ENCODE results near the gene SLC36A1.
"Not testable (repeated sequence)": the region's sequence is repeated elsewhere in the genome, so short reads cannot be mapped to it uniquely, and the experiment has no call there.

The SLC36A1 gene

DNA sequence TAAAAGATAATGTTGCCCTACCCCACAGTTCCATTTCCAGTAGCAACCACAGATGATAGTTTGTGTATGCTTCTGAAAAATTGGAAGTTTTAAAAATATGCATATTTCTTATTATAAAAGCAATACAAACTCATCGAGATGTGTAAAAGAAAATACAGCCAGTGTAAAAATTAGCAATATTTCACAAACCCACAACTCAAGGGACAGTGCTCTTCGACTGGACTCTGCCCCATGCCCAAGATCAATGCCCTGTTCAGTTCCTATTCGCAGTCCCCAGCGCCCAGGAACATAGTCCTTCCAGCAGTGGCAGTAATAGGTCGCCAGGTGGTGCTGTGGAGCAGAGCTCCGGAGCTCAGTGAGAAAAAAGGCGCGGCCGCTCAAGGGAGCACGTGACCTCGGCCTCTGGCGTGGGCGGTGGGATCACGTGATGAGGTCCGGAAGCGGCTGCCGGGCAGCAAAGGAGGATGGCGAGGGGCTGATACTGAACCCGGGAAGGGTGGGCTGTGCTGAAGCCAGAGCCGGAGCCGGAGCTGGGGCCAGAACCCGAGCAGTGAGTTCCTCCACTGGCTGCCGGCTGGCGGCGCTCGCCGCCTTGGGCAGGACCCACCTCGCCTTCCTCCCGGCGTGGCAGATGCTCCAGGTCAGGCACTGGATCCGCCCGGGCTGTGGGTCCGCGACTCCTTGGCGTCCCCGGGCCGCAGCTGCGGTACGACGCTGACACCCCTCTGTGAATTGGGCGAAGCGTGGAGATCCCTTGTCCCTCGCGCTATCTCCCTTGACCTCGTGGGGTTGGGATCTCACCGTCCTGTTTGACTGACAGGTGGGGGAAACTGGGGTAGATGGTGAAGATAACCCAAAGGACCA is at the start of gene SLC36A1:
SLC36A1 (plus strand) TSS at position 430 of the 864 bp plus-strand sequence. CDS start 11,190 bp downstream, outside the sequence.
- DNase-seq (ENCODE audit: low read depth in 2 of 2): peak; percentile 93 to 98

GRCh38 chr5:151405334-151406160 is 41.9 kb upstream of the SLC36A1 start:
- DNase-seq (ENCODE audit: low read depth in 2 of 2): no peak

DNA sequence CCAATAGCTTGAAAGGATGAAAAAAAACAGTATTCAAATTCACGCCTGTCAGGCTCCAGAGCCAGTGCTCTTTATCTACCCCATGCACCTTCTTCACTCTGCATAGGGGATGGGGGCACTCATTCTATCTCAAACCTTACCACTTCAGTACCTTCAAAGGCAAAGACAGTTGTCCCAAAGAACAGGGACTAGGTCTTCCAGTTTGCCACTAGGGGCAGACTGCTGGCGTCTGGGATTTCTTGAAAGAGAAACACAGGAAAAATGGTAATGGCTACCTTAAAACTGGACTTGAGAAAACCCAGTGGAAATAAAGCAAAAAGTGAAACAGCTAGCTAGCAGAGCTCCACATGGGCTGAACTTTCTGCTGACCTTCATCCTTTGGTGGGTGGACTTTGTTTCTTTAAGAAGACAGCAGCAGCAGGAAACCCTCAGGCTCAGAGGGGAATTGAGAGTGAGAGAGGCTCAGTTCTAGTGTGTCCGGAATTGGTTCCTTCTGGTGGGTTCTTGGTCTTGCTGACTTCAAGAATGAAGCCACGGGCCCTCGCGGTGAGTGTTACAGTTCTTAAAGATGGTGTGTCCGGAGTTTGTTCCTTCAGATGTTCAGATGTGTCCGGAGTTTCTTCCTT is 41.0 kb upstream of the SLC36A1 start:
- DNase-seq (ENCODE audit: low read depth in 2 of 2): no peak

DNA sequence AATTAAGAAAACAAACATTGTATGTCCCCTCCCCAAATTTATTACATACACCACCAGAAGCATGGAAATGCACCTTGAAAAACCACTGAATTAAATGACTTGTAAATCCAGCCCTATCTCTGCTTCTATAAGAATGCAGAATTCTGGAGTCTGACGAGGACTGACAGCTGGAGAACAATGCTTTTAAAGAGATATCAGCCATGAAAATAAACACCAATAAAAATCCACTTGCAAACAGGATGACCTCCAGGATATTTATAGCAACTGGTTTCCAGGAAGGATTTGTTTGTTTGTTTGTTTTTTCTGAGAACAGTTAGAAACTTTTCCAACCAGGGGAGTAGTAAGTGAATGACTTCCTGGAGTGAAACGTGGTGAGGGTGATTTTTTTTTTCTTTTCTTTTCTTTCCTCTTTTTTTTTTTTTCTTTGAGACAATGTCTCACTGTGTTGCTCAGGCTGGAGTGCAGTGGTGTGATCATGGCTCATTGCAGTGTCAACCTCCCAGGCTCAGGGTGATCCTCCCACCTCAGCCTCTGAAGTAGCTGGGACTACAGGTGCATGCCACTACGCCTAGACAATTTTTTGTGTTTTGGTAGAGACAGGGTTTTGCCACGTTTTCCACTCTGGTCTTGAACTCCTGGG is 38.7 kb upstream of the SLC36A1 start:
- DNase-seq (ENCODE audit: low read depth in 2 of 2): no peak

DNA sequence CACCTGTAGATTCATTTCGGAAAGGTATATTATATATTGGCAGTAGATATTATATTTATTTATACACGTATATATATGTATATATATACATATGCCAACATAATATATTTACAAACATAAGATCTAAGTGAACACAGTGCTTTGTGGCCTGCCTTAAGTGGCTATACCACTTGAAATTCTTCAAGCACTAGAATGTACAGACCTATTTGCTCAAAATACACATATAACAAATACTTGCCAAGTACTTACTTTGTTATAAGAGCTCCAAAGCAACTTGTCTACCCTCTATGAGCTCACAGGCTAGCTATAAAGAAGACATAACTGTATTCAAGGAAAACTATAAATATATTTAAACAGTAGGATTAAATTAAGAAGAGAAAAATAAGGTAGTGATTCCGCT is 33.6 kb upstream of the SLC36A1 start:
- DNase-seq (ENCODE audit: low read depth in 2 of 2): no peak

DNA sequence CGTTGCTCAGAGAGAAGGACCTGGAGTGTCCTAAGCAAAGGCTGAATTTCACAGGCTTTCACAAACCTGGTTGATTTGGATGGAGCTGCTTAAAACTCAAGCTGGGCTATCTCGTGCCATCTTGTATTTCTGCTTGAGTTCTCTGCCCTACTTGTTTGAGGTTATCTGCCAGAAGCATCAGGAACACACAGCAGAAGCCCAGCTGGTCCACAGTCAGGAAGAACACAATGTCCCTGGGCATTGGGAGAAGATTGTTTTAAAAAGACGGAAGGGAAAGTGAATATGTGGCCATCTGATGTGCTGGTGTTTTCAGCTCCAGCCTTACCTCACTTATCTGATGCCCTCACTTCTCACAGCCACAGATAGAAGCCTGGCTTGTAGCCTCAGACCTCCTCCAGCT is 32.9 kb upstream of the SLC36A1 start:
- DNase-seq (ENCODE audit: low read depth in 2 of 2): no peak

- no peak for DNase-seq (ENCODE audit: low read depth in 2 of 2)
These were observed 29.7 kb upstream of the SLC36A1 start for GRCh38 chr5:151417712-151418111.

DNA sequence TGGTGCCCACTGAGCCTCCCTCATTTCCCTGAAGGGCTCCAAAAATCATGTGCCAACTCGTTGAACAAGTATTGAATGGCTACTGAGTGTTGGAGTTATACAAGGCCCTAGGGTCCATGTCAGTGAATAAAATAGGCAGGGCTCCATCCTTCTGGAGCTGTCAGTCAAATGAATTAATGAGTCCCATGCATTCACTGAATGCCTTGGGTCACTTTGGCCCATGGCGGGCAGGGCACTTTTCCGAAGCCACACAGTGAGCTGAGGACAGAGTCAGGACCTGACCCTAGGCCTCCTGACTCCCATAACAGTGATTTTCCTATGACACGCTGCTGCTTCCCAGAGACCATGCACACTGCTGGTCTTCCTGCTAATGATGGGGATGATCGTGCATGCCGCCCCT is 27.3 kb upstream of the SLC36A1 start:
- no peak for DNase-seq (ENCODE audit: low read depth in 2 of 2)

DNA sequence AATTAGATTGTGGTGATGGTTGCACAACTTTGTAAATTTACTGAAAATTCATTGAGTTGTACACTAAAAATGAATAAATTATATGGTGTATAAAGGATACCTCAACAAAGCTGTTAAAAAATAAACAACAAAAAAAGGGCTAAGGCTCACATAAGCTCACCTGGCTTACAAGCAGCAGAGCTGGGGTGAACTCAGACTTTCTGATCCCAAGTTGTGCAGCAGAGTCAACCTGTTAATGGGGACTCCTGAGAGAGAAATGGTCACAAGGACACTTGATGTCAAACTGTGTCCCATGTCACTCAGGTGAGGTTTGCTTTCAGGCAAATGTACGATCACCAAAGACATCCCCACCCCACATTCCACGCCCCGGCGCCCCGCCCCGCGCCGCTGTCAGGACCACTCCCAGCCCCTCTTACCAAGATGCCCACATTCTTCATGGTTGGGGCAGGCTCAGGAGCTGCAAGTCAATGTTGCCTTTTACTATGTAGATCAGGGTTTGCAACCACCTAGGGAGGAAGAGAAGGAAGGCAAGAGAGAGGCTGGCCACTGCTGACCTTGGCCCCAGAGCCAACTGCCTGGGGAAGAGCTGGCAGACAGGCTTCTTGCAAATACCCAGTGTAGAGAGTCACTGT is 22.4 kb upstream of the SLC36A1 start:
- no peak for DNase-seq (ENCODE audit: low read depth in 2 of 2)

DNA sequence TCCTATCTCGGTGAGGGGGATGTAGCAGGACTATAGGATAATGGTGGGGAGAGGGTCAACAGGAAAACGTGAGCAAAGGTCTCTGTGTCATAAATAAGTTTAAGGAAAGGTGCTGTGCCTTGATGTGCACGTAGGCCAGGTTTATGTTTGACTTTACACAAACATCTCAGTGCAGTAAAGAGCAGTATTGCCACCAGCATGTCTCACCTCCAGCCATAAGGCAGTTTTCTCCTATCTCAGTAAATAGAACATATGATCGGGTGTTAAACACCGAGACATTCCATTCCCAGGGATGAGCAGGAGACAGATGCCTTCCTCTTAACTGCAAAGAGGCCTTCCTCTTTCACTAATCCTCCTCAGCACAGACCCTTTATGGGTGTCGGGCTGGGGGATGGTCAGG is 21.1 kb upstream of the SLC36A1 start:
- DNase-seq (ENCODE audit: low read depth in 2 of 2): not testable (repeated sequence)

- DNase-seq (ENCODE audit: low read depth in 2 of 2): no peak
These were observed 20.1 kb upstream of the SLC36A1 start for GRCh38 chr5:151427258-151427657.

- DNase-seq (ENCODE audit: low read depth in 2 of 2): no peak
These were observed 16.7 kb upstream of the SLC36A1 start for GRCh38 chr5:151430731-151431130.

DNA sequence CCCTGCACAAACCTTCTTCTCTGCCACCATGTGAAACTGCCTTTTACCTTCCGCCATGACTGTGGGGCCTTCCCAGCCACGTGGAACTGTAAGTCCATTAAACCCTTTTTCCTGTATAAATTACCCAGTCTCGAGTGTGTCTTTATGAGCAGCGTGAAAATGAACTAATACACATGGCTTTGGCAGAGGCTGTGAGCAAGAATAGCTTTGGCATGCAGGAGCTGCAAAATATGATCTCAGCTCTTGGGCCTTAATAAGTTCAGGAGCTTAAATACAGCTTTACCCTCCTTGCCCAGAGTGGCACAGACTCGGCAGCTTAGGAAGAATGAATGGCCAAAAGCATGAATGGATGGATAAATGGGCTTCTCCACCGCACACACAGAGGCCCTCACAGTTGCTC is 15.7 kb upstream of the SLC36A1 start:
- DNase-seq (ENCODE audit: low read depth in 2 of 2): no peak

- no peak for DNase-seq (ENCODE audit: low read depth in 2 of 2)
These were observed 15.2 kb upstream of the SLC36A1 start for GRCh38 chr5:151432210-151432609.

DNA sequence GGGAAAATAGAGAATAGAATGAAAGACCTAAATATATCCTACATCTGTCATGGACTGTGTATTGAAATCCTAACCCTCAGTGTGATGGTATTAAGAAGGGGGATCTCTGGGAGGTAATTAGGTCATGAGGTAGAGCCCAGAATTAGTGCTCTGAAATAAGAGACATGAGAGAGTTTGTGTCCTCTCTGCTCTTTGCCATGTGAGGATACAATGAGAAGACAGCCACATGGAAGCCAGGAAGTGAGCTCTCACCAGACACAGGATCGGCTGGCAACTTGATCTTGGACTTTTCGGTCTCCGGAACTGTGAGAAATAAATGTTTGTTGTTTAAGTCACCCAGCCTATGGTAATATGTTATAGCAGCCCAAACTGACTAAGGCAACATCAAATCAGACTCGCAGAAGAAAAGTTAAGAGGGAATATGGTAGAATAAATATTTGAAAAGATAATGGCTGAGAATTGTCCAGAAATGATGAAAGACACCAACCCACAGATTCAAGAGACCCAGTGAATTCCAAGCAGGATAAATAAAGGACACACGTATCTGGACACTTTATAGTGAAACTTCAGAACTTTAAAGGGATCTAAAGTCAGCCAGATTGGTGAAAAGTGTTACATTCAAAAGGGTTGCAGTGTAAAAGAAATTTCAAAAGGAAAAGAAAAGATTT is 12.7 kb upstream of the SLC36A1 start:
- no peak for DNase-seq (ENCODE audit: low read depth in 2 of 2)

DNA sequence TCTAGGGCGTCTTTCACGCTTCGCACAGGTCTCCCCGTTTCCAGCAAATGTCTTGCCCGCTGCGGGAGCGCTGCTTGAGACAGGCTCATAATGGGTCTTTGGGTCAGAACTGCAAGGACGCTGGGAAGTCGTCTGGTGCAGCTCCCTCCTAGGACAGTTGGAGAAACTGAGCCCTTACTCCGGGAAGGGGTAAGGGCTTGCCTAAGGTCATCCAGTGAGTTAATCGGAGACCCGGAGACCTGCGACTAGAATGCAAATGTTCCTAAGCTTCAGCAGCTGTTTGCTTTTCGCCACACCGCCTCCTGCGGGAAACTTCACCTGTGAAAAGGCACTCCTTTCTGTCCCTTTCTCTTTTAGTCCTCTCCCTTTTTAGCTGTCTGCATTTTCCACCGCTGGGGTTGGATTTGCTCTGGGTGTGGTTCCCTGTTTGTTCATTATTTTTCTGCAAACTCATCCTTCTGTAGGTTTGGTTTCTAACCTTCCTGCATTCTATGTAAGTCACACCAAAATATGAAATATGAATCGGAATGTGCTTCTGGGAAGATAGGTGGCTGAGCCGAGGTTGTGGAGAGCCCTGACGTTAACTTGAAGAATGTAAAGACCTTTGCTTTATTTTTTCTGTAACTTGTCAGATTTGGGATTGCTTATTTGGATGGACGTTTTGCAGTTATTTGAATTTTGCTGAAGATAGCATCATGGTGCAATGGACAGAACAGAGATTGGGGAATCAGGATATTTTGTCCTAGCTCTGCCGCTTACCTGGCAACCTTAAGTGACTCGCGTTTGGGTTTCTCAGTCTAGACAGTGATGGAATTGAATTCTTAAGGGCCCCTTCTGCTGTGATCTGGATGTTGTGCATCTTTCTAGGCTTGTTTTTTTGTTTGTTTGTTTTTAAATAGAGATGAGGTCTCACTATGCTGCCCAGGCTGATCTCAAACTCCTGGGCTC is 909 bp downstream of the SLC36A1 start:
- no peak for DNase-seq (ENCODE audit: low read depth in 2 of 2)

- no peak for DNase-seq (ENCODE audit: low read depth in 2 of 2)
These were observed 1.9 kb downstream of the SLC36A1 start for GRCh38 chr5:151449297-151449696.

- DNase-seq (ENCODE audit: low read depth in 2 of 2): no peak
These were observed 2.4 kb downstream of the SLC36A1 start for GRCh38 chr5:151449839-151450238.

DNA sequence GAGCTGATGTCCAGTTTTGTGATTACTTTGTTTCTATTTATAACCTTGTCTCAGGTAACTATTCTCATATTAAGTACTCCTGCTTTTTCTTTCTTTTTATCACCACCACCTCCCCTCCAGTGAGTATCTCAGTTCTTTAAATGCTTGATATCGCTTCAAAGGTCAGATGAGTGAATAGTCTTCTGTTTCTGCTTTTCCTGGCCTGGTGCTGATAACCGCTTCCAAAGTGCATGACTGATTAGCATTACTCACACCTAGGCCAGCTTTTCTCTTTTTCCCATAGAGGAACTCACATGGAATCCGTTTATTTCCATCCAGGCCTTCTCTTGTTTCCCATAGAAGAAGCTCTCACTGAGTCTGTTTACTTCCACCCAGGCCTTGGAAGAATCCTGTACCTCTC is 3.2 kb downstream of the SLC36A1 start:
- no peak for DNase-seq (ENCODE audit: low read depth in 2 of 2)
